ENCODE data around the gene MAP3K19. TPM values are rescaled to one million over a fixed set of nuclear protein-coding genes. Genes with fewer than 3 reads are reported as not detected.

Gene MAP3K19
- total and polyA plus RNA-seq, 7 donors = not detected

DNA sequence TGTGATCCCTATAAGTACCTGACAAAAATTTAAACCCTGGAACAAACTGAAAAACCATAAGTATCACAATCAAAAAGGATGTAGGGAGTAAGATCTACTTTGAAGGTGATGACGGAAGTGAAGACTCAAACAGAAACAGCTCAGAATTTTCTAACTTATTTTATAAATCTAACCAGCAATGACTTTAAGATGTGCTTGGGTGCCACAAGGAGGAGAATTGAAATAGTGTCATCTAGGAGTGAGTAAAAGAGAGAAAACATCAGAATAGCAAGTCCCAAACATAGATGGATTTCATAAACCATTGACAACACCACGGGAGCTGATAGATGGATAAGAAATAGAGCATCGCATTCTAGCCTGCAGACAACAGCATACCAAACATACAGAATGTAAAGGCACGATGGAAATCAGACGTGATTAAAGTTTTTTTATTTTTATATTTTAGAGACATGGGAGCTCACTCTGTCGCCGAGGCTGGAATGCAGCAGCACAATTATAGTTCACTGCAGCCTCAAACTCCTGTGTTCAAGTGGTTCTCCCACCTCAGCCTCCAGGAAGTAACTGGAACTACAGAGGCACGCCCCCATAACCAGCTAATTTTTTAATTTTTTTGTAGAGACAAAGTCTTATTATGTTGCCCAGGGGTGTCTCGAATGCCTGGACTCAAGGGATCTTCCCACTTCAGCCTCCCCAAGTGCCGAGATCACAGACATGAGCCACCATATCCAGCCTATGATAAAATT lies 36.9 kb downstream of the MAP3K19 start:
- intact Hi-C loops (cut with DNase I) = no loop called here
- no peak overlapping the region for H3K27ac ChIP-seq
- no peak overlapping the region for H3K4me3 ChIP-seq
- no peak for TF ChIP-seq EP300 (IDR thresholded peaks at IDR 0.05)
- TF ChIP-seq, protein P1, sequence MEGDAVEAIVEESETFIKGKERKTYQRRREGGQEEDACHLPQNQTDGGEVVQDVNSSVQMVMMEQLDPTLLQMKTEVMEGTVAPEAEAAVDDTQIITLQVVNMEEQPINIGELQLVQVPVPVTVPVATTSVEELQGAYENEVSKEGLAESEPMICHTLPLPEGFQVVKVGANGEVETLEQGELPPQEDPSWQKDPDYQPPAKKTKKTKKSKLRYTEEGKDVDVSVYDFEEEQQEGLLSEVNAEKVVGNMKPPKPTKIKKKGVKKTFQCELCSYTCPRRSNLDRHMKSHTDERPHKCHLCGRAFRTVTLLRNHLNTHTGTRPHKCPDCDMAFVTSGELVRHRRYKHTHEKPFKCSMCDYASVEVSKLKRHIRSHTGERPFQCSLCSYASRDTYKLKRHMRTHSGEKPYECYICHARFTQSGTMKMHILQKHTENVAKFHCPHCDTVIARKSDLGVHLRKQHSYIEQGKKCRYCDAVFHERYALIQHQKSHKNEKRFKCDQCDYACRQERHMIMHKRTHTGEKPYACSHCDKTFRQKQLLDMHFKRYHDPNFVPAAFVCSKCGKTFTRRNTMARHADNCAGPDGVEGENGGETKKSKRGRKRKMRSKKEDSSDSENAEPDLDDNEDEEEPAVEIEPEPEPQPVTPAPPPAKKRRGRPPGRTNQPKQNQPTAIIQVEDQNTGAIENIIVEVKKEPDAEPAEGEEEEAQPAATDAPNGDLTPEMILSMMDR (IDR thresholded peaks at IDR 0.05) = no peak
- TF ChIP-seq POLR2A (IDR thresholded peaks at IDR 0.05) = no peak
- TF ChIP-seq POLR2AphosphoS5 (IDR thresholded peaks at IDR 0.05) = no peak
- no peaks in the 10 kb centered on the region for H3K36me3 ChIP-seq
- WGBS, 2 donors = 76 to 86% methylated on average over 10 of the region's 10 CpGs
- no peaks in the 10 kb centered on the region for H3K9me3 ChIP-seq
- peaks cover 0 to 14% (median 0%) of the 10 kb centered on the region in 3 donors for H3K27me3 ChIP-seq
- no peaks in the 10 kb centered on the region for H3K4me1 ChIP-seq
- DNase-seq = no peak

DNA sequence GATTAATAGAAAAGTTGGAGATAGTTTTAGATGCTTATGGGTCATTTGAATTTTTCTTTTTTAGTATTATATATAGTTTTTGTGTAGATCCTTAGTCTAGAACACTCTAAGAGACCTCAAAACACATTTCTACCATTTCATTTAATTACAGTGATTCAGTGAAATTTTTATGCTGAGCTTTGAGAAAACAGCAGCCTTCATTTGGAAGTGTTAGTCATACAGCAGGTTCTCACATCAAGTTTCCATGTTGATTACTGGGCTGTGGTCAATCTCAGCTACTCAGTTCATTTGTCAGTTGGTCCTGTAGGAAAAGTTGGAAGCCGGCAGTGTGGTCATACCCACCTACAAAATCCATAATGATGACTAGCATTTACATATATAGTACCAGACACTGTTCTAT lies 37.9 kb downstream of the MAP3K19 start:
- Histone ChIP-seq H3K4me3 (no peak overlapping the region), H3K36me3 (no peaks in the 10 kb centered on the region), H3K27me3 (peaks cover 0 to 24% (median 0%) of the 10 kb centered on the region in 3 donors), H3K9me3 (no peaks in the 10 kb centered on the region), H3K4me1 (peaks cover 0 to 3% (median 1%) of the 10 kb centered on the region in 4 donors), H3K27ac (no peak overlapping the region)
- intact Hi-C loops (cut with DNase I) = no loop called here
- WGBS, 2 donors = 96 to 98% methylated on average over 1 of the region's 1 CpG
- DNase-seq = no peak
- TF ChIP-seq POLR2AphosphoS5 (IDR thresholded peaks at IDR 0.05) = no peak
- TF ChIP-seq, protein P1 (IDR thresholded peaks at IDR 0.05) = no peak
- no peak for TF ChIP-seq POLR2A (IDR thresholded peaks at IDR 0.05)
- no peak for TF ChIP-seq EP300 (IDR thresholded peaks at IDR 0.05)

DNA sequence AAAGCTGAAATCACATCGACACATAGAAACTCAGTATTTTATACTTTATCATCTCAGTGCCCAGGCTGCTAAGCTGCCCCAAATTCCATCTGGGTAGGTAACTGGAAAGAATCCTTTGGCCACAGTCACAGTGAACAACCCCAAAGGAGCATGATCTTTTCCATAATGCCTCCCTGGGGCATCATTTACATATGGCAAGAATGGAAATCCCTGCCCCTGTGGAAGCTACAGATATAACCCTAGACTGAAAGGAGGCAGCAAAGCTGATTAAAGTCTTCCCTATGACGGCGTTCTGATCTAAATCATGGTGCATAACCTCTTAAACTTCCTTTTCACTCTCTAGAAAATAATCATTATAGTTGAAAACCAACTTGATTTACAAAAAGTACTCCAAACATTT lies 41.5 kb downstream of the MAP3K19 start:
- no peak for TF ChIP-seq EP300 (IDR thresholded peaks at IDR 0.05)
- 67 to 70% methylated on average over 3 of the region's 3 CpGs for WGBS, 2 donors
- H3K4me3 ChIP-seq = no peak overlapping the region
- no peak for DNase-seq
- no peaks in the 10 kb centered on the region for H3K9me3 ChIP-seq
- H3K27ac ChIP-seq = no peak overlapping the region
- intact Hi-C loops (cut with DNase I) = no loop called here
- peaks cover 0 to 25% (median 0%) of the 10 kb centered on the region in 3 donors for H3K27me3 ChIP-seq
- no peaks in the 10 kb centered on the region for H3K36me3 ChIP-seq
- peaks cover 0 to 7% (median 2%) of the 10 kb centered on the region in 4 donors for H3K4me1 ChIP-seq

DNA sequence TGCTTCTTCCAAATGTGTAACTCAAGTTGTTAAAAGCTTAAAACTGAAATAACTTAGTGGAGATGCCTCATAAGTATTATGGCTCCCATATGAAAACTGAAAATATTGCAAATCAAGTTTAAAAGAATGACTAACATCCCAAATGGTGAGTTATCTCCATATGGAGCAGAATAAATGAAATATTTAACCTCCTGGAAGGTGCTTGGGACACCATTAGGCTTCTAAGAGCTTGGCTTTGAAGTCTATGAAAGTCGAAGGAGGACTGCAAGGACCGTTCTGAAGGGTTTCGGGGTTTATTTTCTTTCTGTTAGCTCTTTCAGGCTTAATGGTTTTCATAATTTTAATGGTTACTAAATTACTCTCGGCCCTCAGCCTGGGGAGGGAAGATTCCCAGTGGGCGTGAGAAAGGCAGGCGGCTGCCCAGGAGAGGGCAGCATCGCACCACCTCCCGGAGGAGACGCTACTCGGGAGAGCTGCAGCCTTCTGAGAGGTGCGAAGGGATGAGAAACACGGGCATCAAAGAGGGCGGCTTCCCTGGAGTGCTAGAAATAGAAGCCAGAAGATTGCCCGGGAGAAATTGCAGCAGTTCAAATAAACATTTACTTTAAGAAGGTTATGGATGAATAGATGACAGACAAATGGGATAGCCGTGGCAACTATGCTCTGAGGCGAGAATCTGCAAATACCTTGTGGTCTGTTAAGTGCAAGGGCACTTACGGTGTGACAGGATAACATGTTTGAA lies 43.1 kb downstream of the MAP3K19 start:
- H3K9me3 ChIP-seq = no peaks in the 10 kb centered on the region
- H3K27ac ChIP-seq = no peak overlapping the region
- no peak for TF ChIP-seq POLR2AphosphoS5 (IDR thresholded peaks at IDR 0.05)
- TF ChIP-seq, protein P1 (IDR thresholded peaks at IDR 0.05) = peak; percentile 67 to 87 (median 70)
- peaks cover 0 to 21% (median 0%) of the 10 kb centered on the region in 3 donors for H3K27me3 ChIP-seq
- intact Hi-C loops (cut with DNase I) = loop anchor here (1.0 kb wide), 1 partner anchor 705 kb away; no protein-coding TSS in a partner anchor
- peaks cover 0 to 7% (median 2%) of the 10 kb centered on the region in 4 donors for H3K4me1 ChIP-seq
- H3K36me3 ChIP-seq = no peaks in the 10 kb centered on the region
- H3K4me3 ChIP-seq = no peak overlapping the region
- WGBS, 2 donors = 7 to 9% methylated on average over 17 of the region's 17 CpGs
- peak; percentile 82 for DNase-seq

DNA sequence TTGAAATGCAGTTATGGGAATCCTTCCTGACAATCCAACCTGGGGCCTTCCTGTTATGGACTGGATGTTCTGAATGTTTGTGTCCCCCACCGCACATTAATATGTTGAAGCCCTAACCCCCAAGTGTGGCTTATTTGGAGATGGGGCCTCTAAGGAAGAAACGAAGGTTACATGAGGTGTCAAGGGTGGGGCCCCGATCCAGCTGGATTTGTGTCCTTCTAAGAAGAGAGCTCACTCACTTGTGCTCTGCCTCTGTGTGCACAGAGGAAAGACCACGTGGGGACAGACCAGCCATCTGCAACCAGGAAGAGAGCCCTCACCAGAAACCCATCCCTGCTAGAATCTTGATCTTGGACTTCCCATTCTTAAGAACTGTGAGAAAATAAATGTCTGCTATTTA lies 44.4 kb downstream of the MAP3K19 start:
- intact Hi-C loops (cut with DNase I) = no loop called here
- H3K9me3 ChIP-seq = no peaks in the 10 kb centered on the region
- TF ChIP-seq POLR2A (IDR thresholded peaks at IDR 0.05) = no peak
- TF ChIP-seq, protein P1 (IDR thresholded peaks at IDR 0.05) = no peak
- no peak for TF ChIP-seq POLR2AphosphoS5 (IDR thresholded peaks at IDR 0.05)
- no peak for TF ChIP-seq EP300 (IDR thresholded peaks at IDR 0.05)
- H3K4me3 ChIP-seq = no peak overlapping the region
- 78 to 87% methylated on average over 4 of the region's 4 CpGs for WGBS, 2 donors
- peaks cover 0 to 21% (median 0%) of the 10 kb centered on the region in 3 donors for H3K27me3 ChIP-seq
- H3K36me3 ChIP-seq = no peaks in the 10 kb centered on the region
- no peak overlapping the region for H3K27ac ChIP-seq
- no peak for DNase-seq
- peaks cover 0 to 7% (median 2%) of the 10 kb centered on the region in 4 donors for H3K4me1 ChIP-seq

Data from sigmoid colon (tissue), 7 donors.